HepG2 (cell line): Measurements from ENCODE around the gene CBFA2T2. TPM values are rescaled to one million over a fixed set of nuclear protein-coding genes. Genes with fewer than 3 reads are reported as not detected.

Experiments used
- KDM2A ChIP-seq: sonication (generic); formaldehyde crosslinking; IDR thresholded peaks from 2 replicates; pipeline ENCODE4 v1.4.0; 2020; ENCODE audit warnings: low read depth, missing genetic modification reagents, borderline replicate concordance
- MTF2 ChIP-seq: sonication (generic); formaldehyde crosslinking; IDR thresholded peaks from 2 replicates; pipeline ENCODE4 v1.5.0; 2020; ENCODE audit warnings: missing genetic modification reagents, borderline replicate concordance
- NFE2L1 ChIP-seq: sonication (generic); formaldehyde crosslinking; IDR thresholded peaks from 2 replicates; pipeline ENCODE4 v1.4.0; 2020; ENCODE audit warnings: missing genetic modification reagents, mild to moderate bottlenecking, borderline replicate concordance
- NFIB ChIP-seq: sonication (generic); formaldehyde crosslinking; IDR thresholded peaks from 2 replicates; pipeline ENCODE4 v1.9.0; 2021; ENCODE audit warnings: missing genetic modification reagents, mild to moderate bottlenecking, borderline replicate concordance
- RBM39 ChIP-seq: fragments of 200-400 bp; formaldehyde crosslinking; IDR thresholded peaks from one replicate; pipeline ENCODE4 v1.6.1; 2018; ENCODE audit warnings: antibody characterized with exemption, mild to moderate bottlenecking, low read depth, low read length; ENCODE audit not compliant: poor library complexity, severe bottlenecking
- SPEN ChIP-seq: sonication (generic); formaldehyde crosslinking; IDR thresholded peaks from 2 replicates; pipeline ENCODE4 v1.5.1; 2020; ENCODE audit warnings: low read depth, mild to moderate bottlenecking, missing genetic modification reagents
- ZNF10 ChIP-seq: sonication (generic); formaldehyde crosslinking; IDR thresholded peaks from 2 replicates; pipeline ENCODE4 v1.4.0; 2020; ENCODE audit warnings: mild to moderate bottlenecking, low read depth, missing genetic modification reagents, borderline replicate concordance
- ZNF318 ChIP-seq: sonication (generic); formaldehyde crosslinking; IDR thresholded peaks from 2 replicates; pipeline ENCODE4 v1.4.0; 2020; ENCODE audit warnings: mild to moderate bottlenecking, missing genetic modification reagents
- ZNF782 ChIP-seq: sonication (generic); formaldehyde crosslinking; IDR thresholded peaks from 2 replicates; pipeline ENCODE4 v1.4.0; 2020; ENCODE audit warnings: missing genetic modification reagents, mild to moderate bottlenecking, borderline replicate concordance
- polyA plus RNA-seq, 8 experiments: library from polyadenylated mRNA; depleted of rRNA in 3 of 8; stranded (reverse) in 7 of 8; unstranded in 1 of 8; fragments of >200 nt; fragmentation: Illumina TruSeq in 4 of 8; extraction: Trizol in 4 of 8; gene quantifications; 2 replicates each; pipeline versions ENCODE4 v1.2.1 to v1.2.3, GENCODE V29; 2011 to 2016; ENCODE audit warnings: low read depth in 4 of 8, missing spikeins in 1 of 8, mixed read lengths in 1 of 8; ENCODE audit not compliant: insufficient read depth in 1 of 8
- total RNA-seq, 5 experiments: library from RNA; depleted of rRNA; stranded (reverse); fragments of >200 nt; fragmentation: Illumina TruSeq; extraction: Trizol; gene quantifications; 2 replicates each; pipeline ENCODE4 v1.2.3, GENCODE V29; 2016; ENCODE audit warnings: low read depth in 1 of 5
- TF ChIP-seq, protein P1 (sequence below): sonication (generic); formaldehyde crosslinking; IDR thresholded peaks from 2 replicates; pipeline ENCODE4 v1.4.0; 2020; ENCODE audit warnings: mild to moderate bottlenecking, missing genetic modification reagents
- TF ChIP-seq, protein P2 (sequence below): sonication (generic); formaldehyde crosslinking; conservative IDR thresholded peaks from 2 replicates; pipeline ENCODE4 v1.8.1; 2023; ENCODE audit warnings: missing genetic modification reagents

The CBFA2T2 gene
- total and polyA plus RNA-seq, 2 of the 13 experiments (the other 11 are each of a cell fraction or from before 2014, with no cell fraction given) = 6.3 to 21.2 TPM

- 0 out of 2 replicates have a peak, but pooled peaks have one; percentile 2 for TF ChIP-seq ZNF318
- 0 out of 2 replicates have a peak, but pooled peaks have one; percentile 37 for TF ChIP-seq MTF2 (CRISPR knock-in tag)
- peak; percentile 4; the same call in 1 of the 2 replicates for TF ChIP-seq SPEN (CRISPR knock-in tag)
- TF ChIP-seq NFE2L1 = 0 out of 2 replicates have a peak, but pooled peaks have one; percentile 2
- TF ChIP-seq, protein P1, sequence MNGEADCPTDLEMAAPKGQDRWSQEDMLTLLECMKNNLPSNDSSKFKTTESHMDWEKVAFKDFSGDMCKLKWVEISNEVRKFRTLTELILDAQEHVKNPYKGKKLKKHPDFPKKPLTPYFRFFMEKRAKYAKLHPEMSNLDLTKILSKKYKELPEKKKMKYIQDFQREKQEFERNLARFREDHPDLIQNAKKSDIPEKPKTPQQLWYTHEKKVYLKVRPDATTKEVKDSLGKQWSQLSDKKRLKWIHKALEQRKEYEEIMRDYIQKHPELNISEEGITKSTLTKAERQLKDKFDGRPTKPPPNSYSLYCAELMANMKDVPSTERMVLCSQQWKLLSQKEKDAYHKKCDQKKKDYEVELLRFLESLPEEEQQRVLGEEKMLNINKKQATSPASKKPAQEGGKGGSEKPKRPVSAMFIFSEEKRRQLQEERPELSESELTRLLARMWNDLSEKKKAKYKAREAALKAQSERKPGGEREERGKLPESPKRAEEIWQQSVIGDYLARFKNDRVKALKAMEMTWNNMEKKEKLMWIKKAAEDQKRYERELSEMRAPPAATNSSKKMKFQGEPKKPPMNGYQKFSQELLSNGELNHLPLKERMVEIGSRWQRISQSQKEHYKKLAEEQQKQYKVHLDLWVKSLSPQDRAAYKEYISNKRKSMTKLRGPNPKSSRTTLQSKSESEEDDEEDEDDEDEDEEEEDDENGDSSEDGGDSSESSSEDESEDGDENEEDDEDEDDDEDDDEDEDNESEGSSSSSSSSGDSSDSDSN (CRISPR knock-in tag) = no peak
- no peak for TF ChIP-seq ZNF10
- TF ChIP-seq, protein P2, sequence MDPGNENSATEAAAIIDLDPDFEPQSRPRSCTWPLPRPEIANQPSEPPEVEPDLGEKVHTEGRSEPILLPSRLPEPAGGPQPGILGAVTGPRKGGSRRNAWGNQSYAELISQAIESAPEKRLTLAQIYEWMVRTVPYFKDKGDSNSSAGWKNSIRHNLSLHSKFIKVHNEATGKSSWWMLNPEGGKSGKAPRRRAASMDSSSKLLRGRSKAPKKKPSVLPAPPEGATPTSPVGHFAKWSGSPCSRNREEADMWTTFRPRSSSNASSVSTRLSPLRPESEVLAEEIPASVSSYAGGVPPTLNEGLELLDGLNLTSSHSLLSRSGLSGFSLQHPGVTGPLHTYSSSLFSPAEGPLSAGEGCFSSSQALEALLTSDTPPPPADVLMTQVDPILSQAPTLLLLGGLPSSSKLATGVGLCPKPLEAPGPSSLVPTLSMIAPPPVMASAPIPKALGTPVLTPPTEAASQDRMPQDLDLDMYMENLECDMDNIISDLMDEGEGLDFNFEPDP (CRISPR knock-in tag) = 0 out of 2 replicates have a peak, but pooled peaks have one; percentile 64
- no peak for TF ChIP-seq ZNF782
- peak; percentile 2; the same call in 1 of the 2 replicates for TF ChIP-seq KDM2A (CRISPR knock-in tag)
- TF ChIP-seq NFIB = 0 out of 2 replicates have a peak, but pooled peaks have one; percentile 11
- no peak for TF ChIP-seq RBM39
These were observed 47.5 kb upstream of the CBFA2T2 start (continued) for GRCh38 chr20:33442136-33443005.
